Smooth muscle cell (in vitro differentiated cells): Measurements from ENCODE around the gene OSBPL10. TPM values are rescaled to one million over a fixed set of nuclear protein-coding genes. Genes with fewer than 3 reads are reported as not detected.

Experiments used
- DNase-seq: peaks from one replicate; lab custom pipeline; 2025; ENCODE audit not compliant: unreplicated experiment; lab: John Stamatoyannopoulos, UW
- H2AFZ ChIP-seq: fragments of 200-600 bp; sonication (generic); 2 replicates; pipeline ENCODE4 v1.6.0; 2016; ENCODE audit warnings: antibody characterized with exemption, low read depth, mild to moderate bottlenecking
- H3F3A ChIP-seq: fragments of 200-600 bp; sonication (generic); 2 replicates; pipeline ENCODE4 v1.6.0; 2017; ENCODE audit warnings: antibody characterized with exemption, low read depth
- H3K27ac ChIP-seq: fragments of 200-600 bp; sonication (generic); 2 replicates; pipeline ENCODE4 v1.5.1; 2016; ENCODE audit warnings: low read depth, mild to moderate bottlenecking
- H3K27me3 ChIP-seq: fragments of 200-600 bp; sonication (generic); 2 replicates; pipeline ENCODE4 v1.6.1; 2016; ENCODE audit warnings: low read depth, mild to moderate bottlenecking
- H3K36me3 ChIP-seq: fragments of 200-600 bp; sonication (generic); 2 replicates; pipeline ENCODE4 v1.5.1; 2016; ENCODE audit warnings: low read depth
- H3K4me1 ChIP-seq: fragments of 200-600 bp; sonication (generic); 2 replicates; pipeline ENCODE4 v1.5.1; 2016; ENCODE audit warnings: low read depth
- H3K4me2 ChIP-seq: fragments of 200-600 bp; sonication (generic); 2 replicates; pipeline ENCODE4 v1.6.0; 2016; ENCODE audit warnings: mild to moderate bottlenecking
- H3K4me3 ChIP-seq: fragments of 200-600 bp; sonication (generic); 2 replicates; pipeline ENCODE4 v1.5.1; 2016; ENCODE audit warnings: mild to moderate bottlenecking
- H3K79me2 ChIP-seq: fragments of 200-600 bp; sonication (generic); 2 replicates; pipeline ENCODE4 v1.6.0; 2016; ENCODE audit warnings: low read depth, mild to moderate bottlenecking
- H3K9ac ChIP-seq: fragments of 200-600 bp; sonication (generic); 2 replicates; pipeline ENCODE4 v1.6.0; 2016; ENCODE audit warnings: low read depth
- H3K9me3 ChIP-seq: fragments of 200-600 bp; sonication (generic); replicated peaks from 2 replicates; pipeline ENCODE4 v1.5.1; 2016; ENCODE audit warnings: low read depth
- H4K20me1 ChIP-seq: fragments of 200-600 bp; sonication (generic); 2 replicates; pipeline ENCODE4 v1.6.0; 2016; ENCODE audit warnings: low read depth
- CTCF ChIP-seq: fragments of 200-600 bp; sonication (generic); IDR thresholded peaks from 2 replicates; pipeline ENCODE4 v1.5.1; 2017; ENCODE audit warnings: borderline replicate concordance, mild to moderate bottlenecking, antibody characterized with exemption; ENCODE audit not compliant: insufficient read depth, poor library complexity, severe bottlenecking
- WGBS: methylation state at CpG from one replicate; pipeline ENCODE4 v1.1.7; 2016; ENCODE audit warnings: low lambda C conversion rate; 5-methylcytosine and 5-hydroxymethylcytosine counted together
- polyA plus RNA-seq: library from polyadenylated mRNA; unstranded; fragments of >200 nt; fragmentation: Nextera tagmentation; extraction: Ambion mirVana; gene quantifications from 2 replicates; pipeline ENCODE4 v1.2.1, GENCODE V29; 2016
- total RNA-seq: library from RNA; depleted of rRNA; stranded (reverse); fragments of >200 nt; gene quantifications from 2 replicates; pipeline ENCODE4 v1.2.3, GENCODE V29; 2014

Gene OSBPL10
- total and polyA plus RNA-seq, 2 experiments from 2014 or later, result 48.9 to 91.5 TPM

DNA sequence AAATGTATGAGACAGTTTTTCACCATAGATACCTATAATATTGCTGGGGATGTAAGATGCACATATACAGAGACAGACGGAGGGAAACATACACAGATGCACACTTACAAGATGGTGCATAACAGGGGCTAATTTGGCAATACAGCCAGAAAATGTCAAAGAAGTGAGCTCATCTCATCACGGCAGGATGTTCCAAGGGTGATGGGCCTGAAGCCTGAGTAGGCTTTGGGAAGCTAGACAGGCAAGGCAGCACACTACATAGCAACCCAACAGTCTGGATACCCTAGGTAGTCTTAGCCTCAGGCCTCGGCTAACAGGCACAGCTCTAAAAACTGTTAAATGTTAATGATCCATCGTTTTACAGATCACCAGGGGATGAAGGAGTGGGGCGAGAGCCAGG is 148.5 kb downstream of the OSBPL10 start:
- TF ChIP-seq CTCF, result no peak
- H3K36me3 ChIP-seq, result no peaks in the 10 kb centered on the region
- no peaks in the 10 kb centered on the region for H3F3A ChIP-seq
- no peak overlapping the region for H3K9ac ChIP-seq
- peaks cover 41% of the 10 kb centered on the region for H4K20me1 ChIP-seq
- peaks cover 76% of the 10 kb centered on the region for H3K79me2 ChIP-seq
- no peaks in the 10 kb centered on the region for H3K9me3 ChIP-seq
- H3K4me1 ChIP-seq, result peaks cover 5% of the 10 kb centered on the region
- H3K27me3 ChIP-seq, result no peaks in the 10 kb centered on the region
- no peak overlapping the region for H2AFZ ChIP-seq
- no peak for DNase-seq
- peak overlapping the region; percentile 49 for H3K27ac ChIP-seq
- no peak overlapping the region for H3K4me2 ChIP-seq
- 54% methylated on average over 5 of the region's 5 CpGs for WGBS
- H3K4me3 ChIP-seq, result no peak overlapping the region

GRCh38 chr3:31831591-31831990 is 149.5 kb downstream of the OSBPL10 start:
- no peak overlapping the region for H3K9ac ChIP-seq
- no peak overlapping the region for H3K4me2 ChIP-seq
- H3K27me3 ChIP-seq, result no peaks in the 10 kb centered on the region
- no peaks in the 10 kb centered on the region for H3F3A ChIP-seq
- WGBS, result 66% methylated on average over 4 of the region's 4 CpGs
- no peak overlapping the region for H2AFZ ChIP-seq
- peaks cover under 1% of the 10 kb centered on the region for H3K4me1 ChIP-seq
- H3K9me3 ChIP-seq, result no peaks in the 10 kb centered on the region
- no peak for DNase-seq
- TF ChIP-seq CTCF, result no peak
- H4K20me1 ChIP-seq, result peaks cover 42% of the 10 kb centered on the region
- H3K79me2 ChIP-seq, result peaks cover 75% of the 10 kb centered on the region
- H3K36me3 ChIP-seq, result no peaks in the 10 kb centered on the region
- H3K4me3 ChIP-seq, result no peak overlapping the region
- H3K27ac ChIP-seq, result peak overlapping the region; percentile 49

GRCh38 chr3:31829826-31830426 is 151.1 kb downstream of the OSBPL10 start:
- H3K9ac ChIP-seq, result no peak overlapping the region
- no peaks in the 10 kb centered on the region for H3K27me3 ChIP-seq
- no peaks in the 10 kb centered on the region for H3F3A ChIP-seq
- H3K4me3 ChIP-seq, result no peak overlapping the region
- no peaks in the 10 kb centered on the region for H3K36me3 ChIP-seq
- TF ChIP-seq CTCF, result no peak
- no peak overlapping the region for H3K4me2 ChIP-seq
- H3K9me3 ChIP-seq, result no peaks in the 10 kb centered on the region
- no peak for DNase-seq
- H3K27ac ChIP-seq, result no peak overlapping the region
- peaks cover 65% of the 10 kb centered on the region for H3K79me2 ChIP-seq
- H3K4me1 ChIP-seq, result no peaks in the 10 kb centered on the region
- H4K20me1 ChIP-seq, result peaks cover 33% of the 10 kb centered on the region
- no peak overlapping the region for H2AFZ ChIP-seq
- WGBS, result 90% methylated on average over 17 of the region's 17 CpGs

- no peaks in the 10 kb centered on the region for H3K4me1 ChIP-seq
- H3K27ac ChIP-seq, result no peak overlapping the region
- no peak overlapping the region for H2AFZ ChIP-seq
- no peak overlapping the region for H3K9ac ChIP-seq
- no peaks in the 10 kb centered on the region for H3K36me3 ChIP-seq
- no peaks in the 10 kb centered on the region for H3K27me3 ChIP-seq
- H3F3A ChIP-seq, result no peaks in the 10 kb centered on the region
- TF ChIP-seq CTCF, result no peak
- no peak for DNase-seq
- H4K20me1 ChIP-seq, result peaks cover 33% of the 10 kb centered on the region
- H3K79me2 ChIP-seq, result peaks cover 56% of the 10 kb centered on the region
- no peak overlapping the region for H3K4me3 ChIP-seq
- no peaks in the 10 kb centered on the region for H3K9me3 ChIP-seq
- no peak overlapping the region for H3K4me2 ChIP-seq
- WGBS, result 94% methylated on average over 6 of the region's 6 CpGs
These were observed 152.1 kb downstream of the OSBPL10 start for GRCh38 chr3:31829010-31829409.
